Rectal smooth muscle tissue (tissue), 1 donor: ENCODE data around the gene CBX4.

Source experiments
- H3K27ac ChIP-seq: one replicate; pipeline ENCODE4 v1.7.0; 2013; ENCODE audit warnings: low read depth, low read length, inconsistent platforms
- H3K27me3 ChIP-seq: one replicate; pipeline ENCODE4 v1.7.0; 2013; ENCODE audit warnings: low read length; ENCODE audit not compliant: control insufficient read depth, insufficient read depth
- H3K36me3 ChIP-seq: one replicate; pipeline ENCODE4 v1.7.0; 2013; ENCODE audit warnings: low read length; ENCODE audit not compliant: control insufficient read depth, insufficient read depth
- H3K4me1 ChIP-seq: one replicate; pipeline ENCODE4 v1.7.0; 2013; ENCODE audit warnings: low read length; ENCODE audit not compliant: control insufficient read depth, insufficient read depth
- H3K4me3 ChIP-seq: one replicate; pipeline ENCODE4 v1.7.0; 2013; ENCODE audit warnings: low read length
- H3K9ac ChIP-seq: one replicate; pipeline ENCODE4 v1.7.0; 2013; ENCODE audit warnings: low read length

CBX4 gene

DNA sequence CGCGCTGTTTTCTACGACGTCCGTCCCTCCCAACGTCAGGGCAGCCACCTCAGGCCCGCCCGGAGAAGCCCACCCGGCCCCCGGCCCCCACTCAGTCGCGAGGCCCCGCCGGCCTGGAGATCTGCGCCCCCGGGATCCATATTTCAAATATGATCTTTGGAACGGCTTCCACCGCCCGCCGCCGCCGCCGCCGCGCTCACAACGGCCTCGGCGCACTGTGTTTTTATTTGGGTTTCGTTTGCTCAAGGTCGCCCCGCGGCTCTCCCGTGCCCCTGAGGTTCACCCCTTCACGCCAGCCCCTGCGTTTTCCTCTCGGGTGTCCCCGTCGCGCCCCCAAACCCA is 4.2 kb upstream of the CBX4 start:
- H3K4me3 ChIP-seq, result peak overlapping the region; percentile 76
- no peak overlapping the region for H3K27ac ChIP-seq
- no peaks in the 10 kb centered on the region for H3K36me3 ChIP-seq
- no peak overlapping the region for H3K9ac ChIP-seq
- H3K4me1 ChIP-seq, result peaks cover 5% of the 10 kb centered on the region
- peaks cover 33% of the 10 kb centered on the region for H3K27me3 ChIP-seq

GRCh38 chr17:79842656-79843473 is 3.6 kb upstream of the CBX4 start:
- H3K4me1 ChIP-seq, result peaks cover 6% of the 10 kb centered on the region
- peaks cover 33% of the 10 kb centered on the region for H3K27me3 ChIP-seq
- H3K9ac ChIP-seq, result no peak overlapping the region
- no peaks in the 10 kb centered on the region for H3K36me3 ChIP-seq
- no peak overlapping the region for H3K27ac ChIP-seq
- H3K4me3 ChIP-seq, result no peak overlapping the region

GRCh38 chr17:79842136-79842655 is 3.0 kb upstream of the CBX4 start:
- Histone ChIP-seq H3K36me3 (no peaks in the 10 kb centered on the region), H3K4me1 (peaks cover 11% of the 10 kb centered on the region), H3K4me3 (no peak overlapping the region), H3K27ac (no peak overlapping the region), H3K9ac (no peak overlapping the region), H3K27me3 (peaks cover 33% of the 10 kb centered on the region)

GRCh38 chr17:79841369-79842135 is 2.3 kb upstream of the CBX4 start:
- Histone ChIP-seq H3K27me3 (peaks cover 33% of the 10 kb centered on the region), H3K27ac (no peak overlapping the region), H3K4me3 (no peak overlapping the region), H3K4me1 (peaks cover 14% of the 10 kb centered on the region), H3K9ac (no peak overlapping the region), H3K36me3 (no peaks in the 10 kb centered on the region)

DNA sequence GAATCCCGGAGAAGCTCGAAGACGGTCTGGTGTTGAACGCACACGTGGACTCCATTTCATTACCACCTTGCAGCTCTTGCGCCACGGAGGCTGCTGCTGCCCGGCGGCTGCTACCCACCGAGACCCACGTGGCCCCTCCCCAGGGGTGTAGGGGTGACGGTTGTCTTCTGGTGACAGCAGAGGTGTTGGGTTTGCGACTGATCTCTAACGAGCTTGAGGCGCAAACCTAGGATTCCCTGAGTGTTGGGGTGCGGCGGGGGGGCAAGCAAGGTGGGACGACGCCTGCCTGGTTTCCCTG is 1.7 kb upstream of the CBX4 start:
- no peak overlapping the region for H3K4me3 ChIP-seq
- H3K9ac ChIP-seq, result no peak overlapping the region
- H3K4me1 ChIP-seq, result peaks cover 14% of the 10 kb centered on the region
- H3K27me3 ChIP-seq, result peaks cover 33% of the 10 kb centered on the region
- H3K27ac ChIP-seq, result no peak overlapping the region
- H3K36me3 ChIP-seq, result no peaks in the 10 kb centered on the region

DNA sequence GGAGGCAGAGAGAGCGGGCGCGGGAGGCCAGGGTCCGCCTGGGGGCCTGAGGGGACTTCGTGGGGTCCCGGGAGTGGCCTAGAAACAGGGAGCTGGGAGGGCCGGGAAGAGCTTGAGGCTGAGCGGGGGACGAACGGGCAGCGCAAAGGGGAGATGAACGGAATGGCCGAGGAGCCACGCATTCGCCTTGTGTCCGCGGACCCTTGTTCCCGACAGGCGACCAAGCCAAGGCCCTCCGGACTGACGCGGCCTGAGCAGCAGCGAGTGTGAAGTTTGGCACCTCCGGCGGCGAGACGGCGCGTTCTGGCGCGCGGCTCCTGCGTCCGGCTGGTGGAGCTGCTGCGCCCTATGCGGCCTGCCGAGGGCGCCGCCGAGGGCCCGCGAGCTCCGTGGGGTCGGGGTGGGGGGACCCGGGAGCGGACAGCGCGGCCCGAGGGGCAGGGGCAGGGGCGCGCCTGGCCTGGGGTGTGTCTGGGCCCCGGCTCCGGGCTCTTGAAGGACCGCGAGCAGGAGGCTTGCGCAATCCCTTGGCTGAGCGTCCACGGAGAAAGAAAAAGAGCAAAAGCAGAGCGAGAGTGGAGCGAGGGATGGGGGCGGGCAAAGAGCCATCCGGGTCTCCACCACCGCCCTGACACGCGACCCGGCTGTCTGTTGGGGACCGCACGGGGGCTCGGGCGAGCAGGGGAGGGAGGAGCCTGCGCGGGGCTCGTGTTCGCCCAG is 1.2 kb upstream of the CBX4 start:
- Histone ChIP-seq H3K27me3 (peaks cover 33% of the 10 kb centered on the region), H3K36me3 (no peaks in the 10 kb centered on the region), H3K9ac (peak overlapping the region; percentile 10), H3K27ac (no peak overlapping the region), H3K4me3 (peak overlapping the region; percentile 67), H3K4me1 (peaks cover 14% of the 10 kb centered on the region)

DNA sequence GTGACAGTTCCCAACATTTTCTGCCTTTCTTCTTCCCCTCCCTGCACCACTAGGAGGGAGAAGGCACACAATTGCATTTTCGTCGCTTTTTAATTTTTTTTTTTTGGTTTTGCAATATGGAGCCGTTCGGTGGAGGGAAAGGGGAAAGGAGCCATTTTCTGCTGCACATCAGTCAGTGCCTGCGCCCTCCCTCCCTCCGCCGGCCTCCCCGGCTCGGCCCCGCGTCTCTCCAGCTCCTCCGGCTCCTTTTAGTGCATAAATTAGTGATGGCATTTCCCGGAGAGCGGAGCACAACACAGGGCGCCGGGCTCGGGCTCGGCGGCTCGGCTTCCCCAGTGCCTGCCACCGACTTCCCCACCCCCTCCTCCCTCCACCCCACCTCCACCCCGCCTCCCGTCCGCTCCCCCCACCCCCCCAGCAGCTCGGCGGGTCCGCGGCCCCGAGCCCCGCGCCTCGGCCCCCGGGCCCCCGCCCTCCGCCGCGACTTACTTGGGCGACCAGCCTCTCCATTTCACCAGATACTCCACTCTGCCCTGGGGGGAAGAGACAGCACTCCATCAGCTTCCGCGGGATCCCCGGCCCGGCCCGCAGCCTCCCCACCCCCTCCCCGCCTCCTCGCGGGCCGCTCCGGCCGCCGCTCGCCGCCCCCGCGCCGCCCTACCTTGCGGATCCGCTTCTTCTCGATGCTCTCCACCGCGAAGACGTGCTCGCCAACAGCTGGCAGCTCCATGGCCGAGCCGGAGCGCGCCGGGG is 542 bp downstream of the CBX4 start:
- H3K9ac ChIP-seq, result peak overlapping the region; percentile 42
- H3K4me3 ChIP-seq, result peak overlapping the region; percentile 81
- peaks cover 4% of the 10 kb centered on the region for H3K36me3 ChIP-seq
- peaks cover 31% of the 10 kb centered on the region for H3K27me3 ChIP-seq
- H3K4me1 ChIP-seq, result peaks cover 14% of the 10 kb centered on the region
- peak overlapping the region; percentile 87 for H3K27ac ChIP-seq

DNA sequence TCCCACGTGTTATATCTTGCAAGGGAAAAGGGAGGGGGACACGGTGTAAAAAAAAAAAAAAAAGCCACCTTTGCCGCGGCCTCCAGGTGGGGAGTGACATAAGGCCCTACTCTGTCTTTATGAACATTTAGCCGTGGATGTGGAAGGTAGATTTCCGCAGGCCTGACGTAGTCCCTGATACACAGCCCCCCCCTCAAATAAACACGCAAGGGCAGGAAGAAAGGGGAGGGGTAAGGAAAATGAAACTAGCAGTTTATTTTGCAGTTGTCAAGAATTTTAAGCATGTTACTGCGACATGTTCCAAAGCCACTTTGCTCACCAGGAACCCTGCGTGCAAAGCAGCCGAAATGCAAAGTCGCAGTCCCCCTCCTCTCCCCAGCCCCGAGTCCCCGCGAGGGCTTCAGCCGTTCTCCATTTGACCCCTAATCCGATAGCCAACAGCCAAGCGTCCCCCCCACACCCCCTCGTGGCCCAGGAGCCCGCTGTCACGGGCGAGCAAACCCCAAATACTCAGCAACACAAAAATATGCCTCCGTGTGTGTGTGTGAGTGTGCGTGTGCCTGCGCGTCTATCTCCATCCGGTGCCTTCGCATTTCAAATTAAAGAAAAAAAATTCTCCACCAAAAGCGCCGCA is 1.2 kb downstream of the CBX4 start:
- Histone ChIP-seq H3K9ac (peak overlapping the region; percentile 42), H3K4me3 (peak overlapping the region; percentile 81), H3K27me3 (peaks cover 28% of the 10 kb centered on the region), H3K36me3 (peaks cover 4% of the 10 kb centered on the region), H3K4me1 (peaks cover 14% of the 10 kb centered on the region), H3K27ac (peak overlapping the region; percentile 87)

GRCh38 chr17:79836972-79837887 is 2.0 kb downstream of the CBX4 start:
- H3K4me3 ChIP-seq, result peak overlapping the region; percentile 81
- peaks cover 4% of the 10 kb centered on the region for H3K36me3 ChIP-seq
- H3K4me1 ChIP-seq, result peaks cover 14% of the 10 kb centered on the region
- H3K9ac ChIP-seq, result peak overlapping the region; percentile 42
- peak overlapping the region; percentile 87 for H3K27ac ChIP-seq
- H3K27me3 ChIP-seq, result peaks cover 22% of the 10 kb centered on the region

DNA sequence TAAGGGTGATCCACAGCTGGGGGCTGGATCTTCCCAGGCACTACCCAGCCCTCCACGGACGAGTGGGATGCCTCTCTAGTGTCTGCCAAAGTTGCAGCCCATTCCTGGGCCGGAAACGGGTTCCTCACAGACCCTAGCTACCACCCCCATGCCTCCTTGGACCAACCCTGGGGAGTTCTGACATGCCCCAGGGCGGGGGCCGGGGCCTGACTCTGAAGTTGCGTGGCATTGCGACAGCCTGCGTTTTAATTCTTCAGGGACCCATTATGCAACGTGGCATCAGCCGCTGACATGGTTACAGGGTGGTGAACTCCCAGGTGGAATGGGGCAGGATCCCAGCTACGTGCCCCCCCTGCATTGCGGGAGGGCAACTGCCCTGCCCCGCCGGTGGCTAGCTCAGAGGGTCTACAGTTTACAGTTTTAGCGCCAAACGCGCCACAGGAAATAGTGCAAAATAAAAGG is 2.7 kb downstream of the CBX4 start:
- Histone ChIP-seq H3K36me3 (peaks cover 4% of the 10 kb centered on the region), H3K4me3 (peak overlapping the region; percentile 81), H3K27ac (no peak overlapping the region), H3K9ac (no peak overlapping the region), H3K27me3 (peaks cover 15% of the 10 kb centered on the region), H3K4me1 (peaks cover 14% of the 10 kb centered on the region)
